C4-2B (cell line): ENCODE measurements around the gene GPC5.

Source experiments
- ZFX ChIP-seq: fragments of 450-650 bp; IDR thresholded peaks from 2 replicates; pipeline ENCODE4 v1.6.1; 2017
- TF ChIP-seq, protein P1 (sequence below): fragments of 450-650 bp; conservative IDR thresholded peaks from 2 replicates; pipeline ENCODE4 v1.5.1; 2017; ENCODE audit warnings: mild to moderate bottlenecking

DNA sequence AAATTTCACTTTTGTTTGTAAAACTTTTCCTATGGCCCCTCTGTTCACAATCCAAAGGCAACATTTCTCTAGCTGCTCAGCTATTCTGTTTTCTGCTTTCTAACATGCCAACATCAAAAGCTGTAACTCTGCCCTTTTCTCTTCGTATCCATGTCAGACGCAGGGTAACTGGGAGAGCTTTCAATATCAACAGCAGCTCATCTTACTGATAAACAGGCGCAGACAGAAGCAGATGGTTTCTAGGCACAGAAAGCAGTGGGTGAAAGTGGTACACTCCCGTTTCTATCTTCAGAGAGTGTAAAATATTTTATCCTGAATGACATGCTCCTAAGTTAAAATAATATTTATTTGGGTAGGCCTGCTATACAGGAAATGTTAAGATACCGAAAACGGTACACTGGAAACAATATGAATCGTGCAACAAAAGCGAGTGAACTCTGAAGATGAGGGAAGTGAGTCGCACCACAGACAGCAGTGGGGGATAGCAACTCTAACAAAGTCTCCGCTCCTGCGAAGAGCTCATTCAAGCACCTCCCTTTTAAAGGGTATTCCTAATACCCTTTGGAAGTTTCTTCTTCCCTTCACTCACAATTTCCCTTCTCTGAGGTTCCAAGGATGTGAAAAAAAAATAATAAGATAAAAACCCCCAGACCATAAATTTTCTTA, 798.3 kb downstream of the GPC5 start:
- TF ChIP-seq, protein P1, sequence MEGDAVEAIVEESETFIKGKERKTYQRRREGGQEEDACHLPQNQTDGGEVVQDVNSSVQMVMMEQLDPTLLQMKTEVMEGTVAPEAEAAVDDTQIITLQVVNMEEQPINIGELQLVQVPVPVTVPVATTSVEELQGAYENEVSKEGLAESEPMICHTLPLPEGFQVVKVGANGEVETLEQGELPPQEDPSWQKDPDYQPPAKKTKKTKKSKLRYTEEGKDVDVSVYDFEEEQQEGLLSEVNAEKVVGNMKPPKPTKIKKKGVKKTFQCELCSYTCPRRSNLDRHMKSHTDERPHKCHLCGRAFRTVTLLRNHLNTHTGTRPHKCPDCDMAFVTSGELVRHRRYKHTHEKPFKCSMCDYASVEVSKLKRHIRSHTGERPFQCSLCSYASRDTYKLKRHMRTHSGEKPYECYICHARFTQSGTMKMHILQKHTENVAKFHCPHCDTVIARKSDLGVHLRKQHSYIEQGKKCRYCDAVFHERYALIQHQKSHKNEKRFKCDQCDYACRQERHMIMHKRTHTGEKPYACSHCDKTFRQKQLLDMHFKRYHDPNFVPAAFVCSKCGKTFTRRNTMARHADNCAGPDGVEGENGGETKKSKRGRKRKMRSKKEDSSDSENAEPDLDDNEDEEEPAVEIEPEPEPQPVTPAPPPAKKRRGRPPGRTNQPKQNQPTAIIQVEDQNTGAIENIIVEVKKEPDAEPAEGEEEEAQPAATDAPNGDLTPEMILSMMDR: no peak
- no peak for TF ChIP-seq ZFX
